ENCODE data around the gene TAF11L3.
"Not testable (repeated sequence)": the region's sequence is repeated elsewhere in the genome, so short reads cannot be mapped to it uniquely, and the experiment has no call there.

GRCh38 chr5:17491257-17491656, 26.9 kb upstream of the TAF11L3 start:
- TF ChIP-seq CTCF (conservative IDR thresholded peaks at IDR 0.05); ZFX (IDR thresholded peaks at IDR 0.05): not testable (repeated sequence)
